Kidney (tissue), 14 donors: ENCODE data around the gene ISL2. TPM values are rescaled to one million over a fixed set of nuclear protein-coding genes. Genes with fewer than 3 reads are reported as not detected.

Experiments used
- DNase-seq, 5 donors: peaks; one replicate each; pipeline ENCODE4 v3.0.0-alpha.2; 2013 to 2020
- FAIRE-seq: peaks from 2 replicates; lab custom pipeline; 2012; peaks lifted over from hg19 to GRCh38; lab: Jason Lieb, UNC
- H3K27ac ChIP-seq, 2 donors: one replicate each; pipeline ENCODE4 v1.7.0; 2013; ENCODE audit warnings: low read depth in 2 of 2, low read length in 2 of 2, inconsistent platforms in 1 of 2
- H3K27me3 ChIP-seq: one replicate; pipeline ENCODE4 v1.7.1; 2013; ENCODE audit warnings: low read length, inconsistent platforms; ENCODE audit not compliant: control insufficient read depth, insufficient read depth
- H3K36me3 ChIP-seq, 3 donors: one replicate each; pipeline versions ENCODE4 v1.7.0 to v1.7.1; 2013; ENCODE audit warnings: low read length in 3 of 3, control low read depth in 1 of 3, inconsistent platforms in 1 of 3; ENCODE audit not compliant: insufficient read depth in 3 of 3, control insufficient read depth in 2 of 3
- H3K4me1 ChIP-seq, 3 donors: one replicate each; pipeline versions ENCODE4 v1.7.0 to v1.7.1; 2013; ENCODE audit warnings: low read length in 3 of 3, inconsistent platforms in 1 of 3, low read depth in 1 of 3; ENCODE audit not compliant: control insufficient read depth in 2 of 3, insufficient read depth in 2 of 3
- H3K4me3 ChIP-seq, 3 donors: one replicate each; pipeline versions ENCODE4 v1.7.0 to v1.8.1; 2013; ENCODE audit warnings: low read length in 3 of 3, control low read depth in 1 of 3, inconsistent platforms in 1 of 3
- H3K9ac ChIP-seq, 3 donors: one replicate each; pipeline versions ENCODE4 v1.7.0 to v1.7.1; 2013; ENCODE audit warnings: low read length in 3 of 3, control low read depth in 1 of 3, inconsistent platforms in 1 of 3
- H3K9me3 ChIP-seq, 3 donors: one replicate each; pipeline versions ENCODE4 v1.7.0 to v1.7.1; 2013; ENCODE audit warnings: low read length in 3 of 3, control low read depth in 1 of 3, inconsistent platforms in 1 of 3; ENCODE audit not compliant: control insufficient read depth in 2 of 3, insufficient read depth in 1 of 3
- intact Hi-C: fragments of 100-400 bp; cut with DNase I; formaldehyde crosslinking; loops from one replicate; pipeline ENCODE4 v1.11.1; 2022
- polyA plus RNA-seq: library from polyadenylated mRNA; stranded (reverse); fragments of 350-450 nt; fragmentation: Illumina TruSeq; extraction: RNeasy Lipid Tissue Mini Kit (QIAGEN cat#74804); gene quantifications from one replicate; pipeline ENCODE4 v1.2.3, GENCODE V29; 2014; ENCODE audit warnings: low read depth, low replicate concordance; ENCODE audit not compliant: insufficient read depth
- total RNA-seq: library from RNA; stranded (reverse); fragmentation: NEBNext Ultra II Directional; extraction: Animal tissue kit (Norgen Biotek cat#: 25700); gene quantifications from one replicate; pipeline ENCODE4 v1.2.1, GENCODE V29; 2021
- TF ChIP-seq, protein P1 (sequence below): IDR thresholded peaks from 3 replicates; pipeline ENCODE4 v1.5.1; 2012; ENCODE audit warnings: mild to moderate bottlenecking, moderate library complexity, borderline replicate concordance; ENCODE audit not compliant: insufficient read depth; ENCODE audit errors: extremely low read depth
- donor health status: control.
- donor health status: control.
- donor health status: control.
- donor health status: control.
- donor health status: control.
- donor health status: DM: yes; HTN: yes; CAD: no.
- donor health status: Normal renal cell carcinoma (clear cell type).

Gene ISL2
- total and polyA plus RNA-seq, 2 donors from 2014 or later = 0.44 TPM; not detected in 1

- no peaks in the 10 kb centered on the region for H3K36me3 ChIP-seq
- FAIRE-seq (no peak), DNase-seq (no peak)
- no peak overlapping the region for H3K27ac ChIP-seq
- no peaks in the 10 kb centered on the region for H3K4me1 ChIP-seq
- H3K9ac ChIP-seq = no peak overlapping the region
- no peaks in the 10 kb centered on the region for H3K9me3 ChIP-seq
- intact Hi-C loops = no loop called here
- TF ChIP-seq, protein P1, sequence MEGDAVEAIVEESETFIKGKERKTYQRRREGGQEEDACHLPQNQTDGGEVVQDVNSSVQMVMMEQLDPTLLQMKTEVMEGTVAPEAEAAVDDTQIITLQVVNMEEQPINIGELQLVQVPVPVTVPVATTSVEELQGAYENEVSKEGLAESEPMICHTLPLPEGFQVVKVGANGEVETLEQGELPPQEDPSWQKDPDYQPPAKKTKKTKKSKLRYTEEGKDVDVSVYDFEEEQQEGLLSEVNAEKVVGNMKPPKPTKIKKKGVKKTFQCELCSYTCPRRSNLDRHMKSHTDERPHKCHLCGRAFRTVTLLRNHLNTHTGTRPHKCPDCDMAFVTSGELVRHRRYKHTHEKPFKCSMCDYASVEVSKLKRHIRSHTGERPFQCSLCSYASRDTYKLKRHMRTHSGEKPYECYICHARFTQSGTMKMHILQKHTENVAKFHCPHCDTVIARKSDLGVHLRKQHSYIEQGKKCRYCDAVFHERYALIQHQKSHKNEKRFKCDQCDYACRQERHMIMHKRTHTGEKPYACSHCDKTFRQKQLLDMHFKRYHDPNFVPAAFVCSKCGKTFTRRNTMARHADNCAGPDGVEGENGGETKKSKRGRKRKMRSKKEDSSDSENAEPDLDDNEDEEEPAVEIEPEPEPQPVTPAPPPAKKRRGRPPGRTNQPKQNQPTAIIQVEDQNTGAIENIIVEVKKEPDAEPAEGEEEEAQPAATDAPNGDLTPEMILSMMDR = no peak
- H3K27me3 ChIP-seq = no peaks in the 10 kb centered on the region
- no peak overlapping the region for H3K4me3 ChIP-seq
Measured at GRCh38 chr15:76359152-76359551, 22.6 kb downstream of the ISL2 start.

DNA sequence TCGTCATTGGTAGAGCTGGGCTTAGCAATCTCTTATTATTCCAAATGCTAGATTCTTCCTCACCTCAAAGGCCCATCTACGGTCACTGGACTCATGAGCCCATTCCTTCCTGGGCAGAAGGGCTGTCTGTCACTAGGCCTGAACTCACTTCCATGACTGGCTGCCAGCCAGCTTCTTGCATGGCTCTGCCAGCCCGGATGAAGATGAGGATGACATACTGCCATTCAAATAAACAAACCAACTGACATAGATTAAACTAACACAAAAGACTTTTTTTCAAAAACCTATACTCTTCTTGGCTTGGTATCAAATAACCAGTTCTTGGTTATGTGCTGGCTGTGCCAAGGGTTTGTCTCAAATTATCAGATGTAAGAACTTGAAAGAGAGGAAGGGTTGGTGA is 23.8 kb downstream of the ISL2 start:
- FAIRE-seq (no peak), DNase-seq (no peak)
- no peak overlapping the region for H3K27ac ChIP-seq
- H3K27me3 ChIP-seq = no peaks in the 10 kb centered on the region
- intact Hi-C loops = no loop called here
- H3K4me1 ChIP-seq = no peaks in the 10 kb centered on the region
- no peak overlapping the region for H3K9ac ChIP-seq
- no peak overlapping the region for H3K4me3 ChIP-seq
- TF ChIP-seq, protein P1 = no peak
- H3K36me3 ChIP-seq = no peaks in the 10 kb centered on the region
- peaks cover 0 to 3% (median 0%) of the 10 kb centered on the region in 3 donors for H3K9me3 ChIP-seq

GRCh38 chr15:76363251-76363650 is 26.7 kb downstream of the ISL2 start:
- Histone ChIP-seq H3K27ac (no peak overlapping the region), H3K27me3 (no peaks in the 10 kb centered on the region), H3K4me1 (no peaks in the 10 kb centered on the region), H3K4me3 (no peak overlapping the region), H3K9me3 (peaks cover 0 to 3% (median 0%) of the 10 kb centered on the region in 3 donors), H3K9ac (no peak overlapping the region), H3K36me3 (no peaks in the 10 kb centered on the region)
- intact Hi-C loops = no loop called here
- no peak for DNase-seq
- TF ChIP-seq, protein P1 = no peak
- FAIRE-seq = no peak

GRCh38 chr15:76366714-76367113 is 30.1 kb downstream of the ISL2 start:
- no peaks in the 10 kb centered on the region for H3K36me3 ChIP-seq
- no peak overlapping the region for H3K27ac ChIP-seq
- intact Hi-C loops = no loop called here
- no peak overlapping the region for H3K9ac ChIP-seq
- peaks cover 0 to 3% (median 0%) of the 10 kb centered on the region in 3 donors for H3K9me3 ChIP-seq
- no peaks in the 10 kb centered on the region for H3K4me1 ChIP-seq
- no peaks in the 10 kb centered on the region for H3K27me3 ChIP-seq
- H3K4me3 ChIP-seq = no peak overlapping the region
- FAIRE-seq = no peak
- DNase-seq = no peak
- TF ChIP-seq, protein P1 = no peak
